ENCODE data around the gene FOXL2. TPM values are rescaled to one million over a fixed set of nuclear protein-coding genes. Genes with fewer than 3 reads are reported as not detected.

FOXL2 gene
- total RNA-seq, 1 experiment from 2014 or later = 0.22 TPM

DNA sequence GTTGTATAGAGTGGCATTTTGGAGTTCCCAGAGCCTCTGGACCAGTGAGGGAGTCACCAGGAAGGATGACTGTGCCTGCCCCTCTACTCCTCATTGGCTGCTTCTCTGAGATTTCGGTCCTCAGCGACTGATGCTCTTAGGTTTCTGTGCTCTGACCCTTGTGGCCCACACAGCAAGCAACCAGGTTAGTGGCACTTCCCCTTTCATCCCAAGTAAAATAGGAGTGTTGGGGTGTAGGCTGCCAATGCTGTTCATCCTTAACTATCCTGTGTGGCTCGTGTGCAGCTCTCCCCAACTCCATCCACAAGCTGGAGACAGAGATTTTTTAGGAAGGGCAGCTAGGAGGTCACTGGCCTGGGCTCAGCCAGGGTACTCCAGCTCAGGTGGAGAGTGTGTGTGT, 37.9 kb upstream of the FOXL2 start:
- Histone ChIP-seq H3K23ac (ENCODE audit: insufficient read length, low read depth, low read length) (no peak overlapping the region), H2AK5ac (ENCODE audit: insufficient read length, low read length) (no peak overlapping the region), H4K5ac (ENCODE audit: insufficient read length, low read depth, low read length) (no peak overlapping the region), H3K4me2 (ENCODE audit: insufficient read depth, insufficient read length, low read length) (no peak overlapping the region), H3K27ac (ENCODE audit: insufficient read length, low read depth, low read length) (no peak overlapping the region), H3K14ac (ENCODE audit: insufficient read depth, low read length) (no peak overlapping the region), H3K56ac (ENCODE audit: insufficient read length, low read depth, low read length) (no peak overlapping the region), H2BK12ac (ENCODE audit: insufficient read length, low read depth, low read length) (no peak overlapping the region), H4K8ac (replicated peaks; ENCODE audit: insufficient read length, low read depth, low read length) (no peak overlapping the region), H4K20me1 (ENCODE audit: control insufficient read depth, insufficient read depth, insufficient read length) (no peaks in the 10 kb centered on the region), H3K18ac (ENCODE audit: insufficient read length, low read depth, low read length) (no peak overlapping the region), H3K9ac (ENCODE audit: extremely low read depth, insufficient read length, low read length) (no peak overlapping the region), H3K4me1 (ENCODE audit: insufficient read depth, low read length) (no peaks in the 10 kb centered on the region), H3T11ph (ENCODE audit: low read length) (no peak overlapping the region), H2BK15ac (ENCODE audit: low read depth, low read length) (no peak overlapping the region), H3K23me2 (ENCODE audit: insufficient read length, low read depth, low read length, poor library complexity, severe bottlenecking) (no peaks in the 10 kb centered on the region), H2BK20ac (ENCODE audit: low read depth, low read length, poor library complexity, severe bottlenecking) (no peak overlapping the region), H4K91ac (ENCODE audit: insufficient read length, low read depth, low read length) (no peak overlapping the region), H3K9me3 (ENCODE audit: control insufficient read depth, low read depth, low read length) (no peaks in the 10 kb centered on the region), H3K79me2 (ENCODE audit: insufficient read depth, low read length) (no peaks in the 10 kb centered on the region), H2BK5ac (ENCODE audit: insufficient read length, low read length) (no peak overlapping the region), H2BK120ac (ENCODE audit: low read depth, low read length, poor library complexity, severe bottlenecking) (no peak overlapping the region), H3K27me3 (ENCODE audit: insufficient read depth, low read length) (no peaks in the 10 kb centered on the region), H2AFZ (ENCODE audit: low read length) (no peak overlapping the region), H3K4ac (ENCODE audit: low read depth, low read length) (no peak overlapping the region), H3K79me1 (ENCODE audit: insufficient read depth, low read depth, low read length, poor library complexity, severe bottlenecking) (no peaks in the 10 kb centered on the region)
- DNase-seq = no peak
- no peak overlapping the region for H3K4me3 Mint-ChIP-seq
- TF ChIP-seq, protein P1, sequence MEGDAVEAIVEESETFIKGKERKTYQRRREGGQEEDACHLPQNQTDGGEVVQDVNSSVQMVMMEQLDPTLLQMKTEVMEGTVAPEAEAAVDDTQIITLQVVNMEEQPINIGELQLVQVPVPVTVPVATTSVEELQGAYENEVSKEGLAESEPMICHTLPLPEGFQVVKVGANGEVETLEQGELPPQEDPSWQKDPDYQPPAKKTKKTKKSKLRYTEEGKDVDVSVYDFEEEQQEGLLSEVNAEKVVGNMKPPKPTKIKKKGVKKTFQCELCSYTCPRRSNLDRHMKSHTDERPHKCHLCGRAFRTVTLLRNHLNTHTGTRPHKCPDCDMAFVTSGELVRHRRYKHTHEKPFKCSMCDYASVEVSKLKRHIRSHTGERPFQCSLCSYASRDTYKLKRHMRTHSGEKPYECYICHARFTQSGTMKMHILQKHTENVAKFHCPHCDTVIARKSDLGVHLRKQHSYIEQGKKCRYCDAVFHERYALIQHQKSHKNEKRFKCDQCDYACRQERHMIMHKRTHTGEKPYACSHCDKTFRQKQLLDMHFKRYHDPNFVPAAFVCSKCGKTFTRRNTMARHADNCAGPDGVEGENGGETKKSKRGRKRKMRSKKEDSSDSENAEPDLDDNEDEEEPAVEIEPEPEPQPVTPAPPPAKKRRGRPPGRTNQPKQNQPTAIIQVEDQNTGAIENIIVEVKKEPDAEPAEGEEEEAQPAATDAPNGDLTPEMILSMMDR (conservative IDR thresholded peaks at IDR 0.05) = no peak
- WGBS (ENCODE audit: extremely low coverage, insufficient read length, low lambda C conversion rate) = no CpG with 5 or more reads among the region's 3 CpGs
- peaks cover 26% of the 10 kb centered on the region for H3K27me3 Mint-ChIP-seq (ENCODE audit: low read depth)
- H3K9me3 Mint-ChIP-seq = no peaks in the 10 kb centered on the region
- no peak overlapping the region for H3K27ac Mint-ChIP-seq
- H3K4me1 Mint-ChIP-seq = no peaks in the 10 kb centered on the region
- no peaks in the 10 kb centered on the region for H3K36me3 Mint-ChIP-seq (ENCODE audit: insufficient read depth in 1 of 3, low read depth in 3 of 3)

Data from H9 (cell line).